Activated T-helper 1 cell treated with anti-CD3 and anti-CD28 coated beads, Interleukin-12 subunit alpha, Interleukin-12 subunit beta, Interleukin-2, Interleukin-4 antibody, amounts not matched to agents 30 ng/mL and 10 ng/mL and 1 ng/mL, durations not matched to agents 14 hours and 24 hours and 36 hours (primary cell): Measurements from ENCODE around the gene UTY. TPM values are rescaled to one million over a fixed set of nuclear protein-coding genes. Genes with fewer than 3 reads are reported as not detected.

ENCODE experiments used
- DNase-seq: peaks from one replicate; pipeline ENCODE4 v3.0.0; 2021; ENCODE audit warnings: low spot score
- H3K27ac Mint-ChIP-seq: one replicate; pipeline ENCODE4 v1.8.0; 2021; ENCODE audit warnings: mild to moderate bottlenecking, mixed read lengths
- H3K27me3 Mint-ChIP-seq: one replicate; pipeline ENCODE4 v1.8.0; 2022; ENCODE audit warnings: mild to moderate bottlenecking, moderate library complexity, mixed read lengths; ENCODE audit not compliant: insufficient read depth
- H3K36me3 Mint-ChIP-seq: one replicate; pipeline ENCODE4 v1.8.0; 2021; ENCODE audit warnings: low read depth, mixed read lengths
- H3K4me1 Mint-ChIP-seq: one replicate; pipeline ENCODE4 v1.8.0; 2021; ENCODE audit warnings: low read depth, mixed read lengths
- H3K4me3 Mint-ChIP-seq: one replicate; pipeline ENCODE4 v1.8.0; 2021; ENCODE audit warnings: mild to moderate bottlenecking, moderate library complexity, mixed read lengths
- H3K9me3 Mint-ChIP-seq: one replicate; pipeline ENCODE4 v1.8.0; 2021; ENCODE audit warnings: mixed read lengths
- intact Hi-C: fragments of 100-400 bp; cut with micrococcal nuclease; formaldehyde crosslinking; loops from one replicate; pipeline ENCODE4 v1.15.1; 2024
- total RNA-seq: library from RNA; stranded (reverse); gene quantifications from 2 replicates; pipeline ENCODE4 v1.2.3, GENCODE V29; 2022

The UTY gene
- total RNA-seq, 1 donor from 2014 or later: 22.1 TPM

- Mint-ChIP-seq H3K4me1 (no peaks in the 10 kb centered on the region), H3K9me3 (no peaks in the 10 kb centered on the region), H3K36me3 (peaks cover 14% of the 10 kb centered on the region), H3K27ac (no peak overlapping the region), H3K4me3 (no peak overlapping the region), H3K27me3 (no peaks in the 10 kb centered on the region)
- intact Hi-C loops: no loop called here
- DNase-seq: no peak
These were observed 229.4 kb downstream of the UTY start for GRCh38 chrY:13250421-13250820.

- H3K36me3 Mint-ChIP-seq: peaks cover 23% of the 10 kb centered on the region
- peaks cover 7% of the 10 kb centered on the region for H3K9me3 Mint-ChIP-seq
- H3K4me1 Mint-ChIP-seq: peaks cover 8% of the 10 kb centered on the region
- H3K27ac Mint-ChIP-seq: no peak overlapping the region
- no peaks in the 10 kb centered on the region for H3K27me3 Mint-ChIP-seq
- no peak overlapping the region for H3K4me3 Mint-ChIP-seq
- intact Hi-C loops: no loop called here
- DNase-seq: no peak
These were observed 236.1 kb downstream of the UTY start for GRCh38 chrY:13243716-13244115.

- peaks cover 17% of the 10 kb centered on the region for H3K4me1 Mint-ChIP-seq
- H3K36me3 Mint-ChIP-seq: peaks cover 13% of the 10 kb centered on the region
- no peak overlapping the region for H3K27ac Mint-ChIP-seq
- no peak overlapping the region for H3K4me3 Mint-ChIP-seq
- peaks cover 1% of the 10 kb centered on the region for H3K27me3 Mint-ChIP-seq
- intact Hi-C loops: loop anchor here (10.0 kb wide), 2 partner anchors 69 to 329 kb away; partner anchors contain the start of gene DDX3Y
- no peak for DNase-seq
- H3K9me3 Mint-ChIP-seq: no peaks in the 10 kb centered on the region
These were observed 245.9 kb downstream of the UTY start for GRCh38 chrY:13233901-13234300.

- peaks cover 1% of the 10 kb centered on the region for H3K27me3 Mint-ChIP-seq
- H3K9me3 Mint-ChIP-seq: no peaks in the 10 kb centered on the region
- DNase-seq: no peak
- H3K4me1 Mint-ChIP-seq: peaks cover 17% of the 10 kb centered on the region
- H3K36me3 Mint-ChIP-seq: peaks cover 7% of the 10 kb centered on the region
- no peak overlapping the region for H3K4me3 Mint-ChIP-seq
- intact Hi-C loops: loop anchor here (10.0 kb wide), 2 partner anchors 68 to 328 kb away; partner anchors contain the start of gene DDX3Y
- H3K27ac Mint-ChIP-seq: peak overlapping the region; percentile 44
These were observed 246.7 kb downstream of the UTY start for GRCh38 chrY:13233118-13233517.

- Mint-ChIP-seq H3K9me3 (no peaks in the 10 kb centered on the region), H3K4me3 (no peak overlapping the region), H3K36me3 (peaks cover 3% of the 10 kb centered on the region), H3K4me1 (peaks cover 5% of the 10 kb centered on the region), H3K27ac (no peak overlapping the region), H3K27me3 (peaks cover 3% of the 10 kb centered on the region)
- no peak for DNase-seq
- intact Hi-C loops: no loop called here
These were observed 252.4 kb downstream of the UTY start for GRCh38 chrY:13227354-13227953.

- no peak overlapping the region for H3K4me3 Mint-ChIP-seq
- DNase-seq: no peak
- intact Hi-C loops: no loop called here
- H3K4me1 Mint-ChIP-seq: no peaks in the 10 kb centered on the region
- H3K27me3 Mint-ChIP-seq: no peaks in the 10 kb centered on the region
- H3K36me3 Mint-ChIP-seq: no peaks in the 10 kb centered on the region
- H3K9me3 Mint-ChIP-seq: no peaks in the 10 kb centered on the region
- H3K27ac Mint-ChIP-seq: no peak overlapping the region
These were observed 268.7 kb downstream of the UTY start for GRCh38 chrY:13210961-13211646.

GRCh38 chrY:13205214-13205613 is 274.6 kb downstream of the UTY start:
- intact Hi-C loops: no loop called here
- H3K36me3 Mint-ChIP-seq: no peaks in the 10 kb centered on the region
- H3K9me3 Mint-ChIP-seq: no peaks in the 10 kb centered on the region
- DNase-seq: no peak
- no peak overlapping the region for H3K4me3 Mint-ChIP-seq
- H3K4me1 Mint-ChIP-seq: no peaks in the 10 kb centered on the region
- H3K27ac Mint-ChIP-seq: no peak overlapping the region
- no peaks in the 10 kb centered on the region for H3K27me3 Mint-ChIP-seq

Other genes starting within 250 kb of the UTY start
- gene TMSB4Y, start 223.9 kb upstream of the UTY start, total RNA-seq: 0.54 and 1.2 TPM in 2 replicates